GM06990 (cell line): ENCODE measurements around the gene RAB40C.

Experiments
- DNase-seq: peaks from one replicate; pipeline ENCODE4 v3.0.0-alpha.2; 2011; ENCODE audit not compliant: insufficient read length; ENCODE audit errors: extremely low read depth
- H3K27me3 ChIP-seq: replicated peaks from 2 replicates; pipeline ENCODE4 v1.6.0; 2011; ENCODE audit warnings: low read length; ENCODE audit not compliant: control insufficient read depth, insufficient read depth
- H3K36me3 ChIP-seq: 2 replicates; pipeline ENCODE4 v1.5.1; 2011; ENCODE audit warnings: low read length; ENCODE audit not compliant: control insufficient read depth, insufficient read depth
- H3K4me3 ChIP-seq: replicated peaks from 2 replicates; pipeline ENCODE4 v1.5.1; 2011; ENCODE audit warnings: low read depth, mild to moderate bottlenecking, control low read depth, low read length
- CTCF ChIP-seq: IDR thresholded peaks from 2 replicates; pipeline ENCODE4 v1.5.1; 2011; ENCODE audit warnings: low read length, control low read depth, mild to moderate bottlenecking, inconsistent platforms; ENCODE audit not compliant: insufficient read depth, poor library complexity, severe bottlenecking

Gene RAB40C

GRCh38 chr16:572865-573650 is 16.8 kb upstream of the RAB40C start:
- no peak for TF ChIP-seq CTCF
- Histone ChIP-seq H3K27me3 (no peaks in the 10 kb centered on the region), H3K36me3 (peaks cover 5% of the 10 kb centered on the region), H3K4me3 (no peak overlapping the region)
- DNase-seq: no peak

GRCh38 chr16:574021-574760 is 15.7 kb upstream of the RAB40C start:
- TF ChIP-seq CTCF: no peak
- no peaks in the 10 kb centered on the region for H3K27me3 ChIP-seq
- H3K4me3 ChIP-seq: no peak overlapping the region
- H3K36me3 ChIP-seq: peaks cover 5% of the 10 kb centered on the region
- no peak for DNase-seq

GRCh38 chr16:575354-576196 is 14.3 kb upstream of the RAB40C start:
- TF ChIP-seq CTCF: no peak
- no peaks in the 10 kb centered on the region for H3K27me3 ChIP-seq
- DNase-seq: no peak
- H3K4me3 ChIP-seq: no peak overlapping the region
- H3K36me3 ChIP-seq: peaks cover 5% of the 10 kb centered on the region

GRCh38 chr16:576197-576822 is 13.6 kb upstream of the RAB40C start:
- DNase-seq: no peak
- H3K36me3 ChIP-seq: peaks cover 5% of the 10 kb centered on the region
- no peak for TF ChIP-seq CTCF
- no peak overlapping the region for H3K4me3 ChIP-seq
- H3K27me3 ChIP-seq: no peaks in the 10 kb centered on the region

GRCh38 chr16:576823-577201 is 13.1 kb upstream of the RAB40C start:
- H3K4me3 ChIP-seq: no peak overlapping the region
- H3K27me3 ChIP-seq: no peaks in the 10 kb centered on the region
- DNase-seq: no peak
- peaks cover 5% of the 10 kb centered on the region for H3K36me3 ChIP-seq
- no peak for TF ChIP-seq CTCF
